NCI-H524 (cell line): Measurements from ENCODE around the gene ZNRF2.
"Not testable (repeated sequence)": the region's sequence is repeated elsewhere in the genome, so short reads cannot be mapped to it uniquely, and the experiment has no call there.

Experiments
- DNase-seq, 2 experiments: peaks; one replicate each; lab custom pipeline; 2025; lab: John Stamatoyannopoulos, UW

The ZNRF2 gene

DNA sequence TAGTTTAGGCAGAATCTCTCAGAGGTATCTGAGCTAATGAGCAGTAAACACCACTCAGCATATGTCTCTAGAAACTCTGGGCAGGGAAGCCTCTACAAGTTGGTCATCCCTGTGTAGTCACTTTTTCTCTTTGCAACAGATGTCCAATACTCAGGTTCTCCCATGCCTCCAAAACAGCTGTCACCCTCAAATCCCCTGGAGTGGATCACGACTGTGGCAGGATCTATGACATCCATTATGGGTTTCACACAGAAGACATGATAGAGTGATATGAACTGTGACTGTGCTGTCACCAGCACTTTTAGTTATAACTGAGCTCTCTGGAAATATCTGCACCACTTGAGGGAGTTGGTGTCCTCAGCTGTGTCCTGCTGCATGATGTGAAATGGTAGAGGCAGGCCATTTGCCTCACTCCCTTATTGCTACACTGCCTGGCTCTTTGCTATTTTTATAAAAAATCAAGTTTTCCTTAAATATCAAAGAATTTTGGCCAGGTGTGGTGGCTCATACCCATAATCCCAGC lies 24.1 kb upstream of the ZNRF2 start:
- DNase-seq, result peak; percentile 92 to 95

GRCh38 chr7:30263090-30263710 lies 21.2 kb upstream of the ZNRF2 start:
- no peak for DNase-seq

- DNase-seq, result no peak
These were observed 20.3 kb upstream of the ZNRF2 start for GRCh38 chr7:30264052-30264451.

GRCh38 chr7:30265189-30265588 lies 19.2 kb upstream of the ZNRF2 start:
- not testable (repeated sequence) for DNase-seq

DNA sequence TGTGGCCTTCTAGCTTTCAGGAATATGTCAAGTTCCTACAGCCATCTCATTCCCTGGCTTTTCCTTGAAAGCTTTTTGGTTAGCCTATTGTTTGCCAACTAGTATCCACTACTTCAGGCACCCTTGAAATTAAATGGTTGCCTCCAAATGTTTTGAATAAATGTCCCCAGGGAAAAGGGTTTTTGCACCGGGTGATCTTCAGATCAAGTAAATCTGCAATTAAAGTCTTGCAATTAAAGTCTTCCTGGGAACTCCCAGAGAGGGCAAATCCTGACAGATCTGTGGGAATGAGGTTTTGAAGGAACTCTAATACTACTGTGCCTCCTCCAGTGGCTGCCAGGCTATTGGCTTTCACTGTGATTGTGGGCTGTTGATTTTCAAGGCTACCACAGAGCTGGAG lies 17.7 kb upstream of the ZNRF2 start:
- peak in 1 of 2 experiments; percentile 18 for DNase-seq

DNA sequence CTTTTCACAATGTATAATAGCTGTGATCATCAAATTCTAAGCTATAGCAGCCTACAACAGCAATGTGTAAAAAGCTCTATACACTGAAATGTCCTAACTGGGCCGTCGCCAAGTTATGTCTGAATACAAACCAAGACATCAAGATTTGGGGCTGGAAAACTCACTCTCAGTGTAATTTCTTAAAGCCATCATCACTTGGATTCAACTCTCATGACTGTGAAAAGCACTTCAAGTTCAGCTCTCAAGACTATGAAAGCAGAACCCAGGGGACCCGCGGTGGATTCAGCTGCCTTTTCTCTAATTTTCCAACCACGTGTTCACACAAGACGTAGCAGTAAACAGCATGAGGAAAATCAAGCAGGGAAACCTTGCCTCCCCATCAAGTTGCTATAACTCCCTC lies 15.8 kb upstream of the ZNRF2 start:
- DNase-seq, result no peak

DNA sequence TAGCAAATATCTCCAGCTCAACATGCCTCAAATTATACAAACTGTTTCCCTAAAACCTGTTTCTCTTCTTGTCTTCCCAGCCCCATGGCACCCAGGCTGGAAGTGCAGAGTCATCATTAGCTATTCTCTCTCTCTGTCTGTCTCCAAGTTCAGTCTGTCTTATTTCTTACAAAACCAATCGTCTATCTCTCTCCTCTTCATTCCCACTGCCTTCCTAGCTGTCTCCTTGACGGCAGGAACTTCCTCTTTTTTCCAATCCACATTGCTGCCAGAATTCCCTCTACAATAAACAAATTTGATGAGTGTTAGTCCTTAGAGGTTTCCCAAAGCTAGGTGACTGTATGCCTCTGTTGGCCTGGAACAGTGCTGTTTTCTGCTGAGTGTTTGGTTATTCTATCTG lies 14.9 kb upstream of the ZNRF2 start:
- DNase-seq, result no peak

DNA sequence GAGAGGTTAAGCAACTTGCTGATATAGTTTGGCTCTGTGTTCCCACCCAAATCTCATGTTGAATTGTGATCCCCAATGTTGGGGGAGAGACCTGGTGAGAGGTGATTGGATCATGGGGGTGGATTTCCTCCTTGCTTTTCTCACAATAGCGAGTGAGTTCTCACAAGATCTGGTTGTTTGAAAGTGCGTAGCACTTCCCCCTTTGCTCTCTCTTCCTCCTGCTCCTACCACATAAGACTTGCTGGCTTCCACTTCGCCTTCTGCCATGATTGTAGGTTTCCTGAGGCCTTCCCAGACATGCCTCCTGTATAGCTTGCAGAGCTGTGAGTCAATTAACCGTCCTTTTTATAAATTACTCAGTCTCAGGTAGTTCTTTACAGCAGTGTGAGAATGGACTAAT lies 13.5 kb upstream of the ZNRF2 start:
- DNase-seq, result no peak

- DNase-seq, result no peak
These were observed 12.3 kb upstream of the ZNRF2 start for GRCh38 chr7:30272126-30272525.

GRCh38 chr7:30273552-30273951 lies 10.8 kb upstream of the ZNRF2 start:
- no peak for DNase-seq

DNA sequence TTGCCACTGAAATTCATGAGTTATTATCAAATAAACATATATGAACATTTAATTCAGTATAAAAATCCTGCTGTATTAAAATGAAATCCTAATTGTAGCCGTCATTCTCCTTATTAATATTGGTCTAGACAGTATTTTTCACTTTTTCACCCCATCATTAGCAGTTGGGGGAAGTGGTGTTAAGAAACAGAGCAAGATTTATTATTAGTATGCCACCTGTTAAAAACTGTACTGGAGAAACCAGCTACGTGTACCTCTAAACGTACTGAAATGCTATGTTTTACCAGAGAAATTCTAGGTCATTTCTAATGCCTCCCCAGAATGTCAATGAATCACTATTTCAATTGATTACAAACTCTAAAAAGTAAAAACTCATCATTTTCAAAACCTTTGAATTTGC lies 9.8 kb upstream of the ZNRF2 start:
- DNase-seq, result no peak

- peak; percentile 36 to 53 for DNase-seq
These were observed 8.0 kb upstream of the ZNRF2 start for GRCh38 chr7:30276203-30276900.

DNA sequence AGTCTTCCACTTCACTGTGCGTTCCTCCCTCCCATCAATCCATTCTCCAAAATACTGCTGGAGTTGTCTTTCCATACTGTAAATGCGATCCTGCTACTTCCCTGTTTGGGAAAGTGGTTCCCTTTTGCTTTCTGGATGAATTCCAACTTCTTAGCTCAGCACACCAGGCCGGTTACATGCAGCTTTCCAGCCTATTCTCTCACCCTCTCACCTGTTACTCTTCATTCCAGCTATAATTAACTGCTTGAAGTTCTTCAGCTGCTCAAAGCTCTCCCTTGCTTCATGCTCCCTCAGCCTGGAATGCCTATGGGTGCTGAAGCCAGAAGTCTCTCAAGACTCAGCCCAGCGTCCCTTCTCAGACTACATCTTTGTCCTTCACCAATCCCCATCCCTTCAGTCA lies 6.0 kb upstream of the ZNRF2 start:
- peak in 1 of 2 experiments; percentile 4 for DNase-seq

- no peak for DNase-seq
These were observed 5.3 kb upstream of the ZNRF2 start for GRCh38 chr7:30278849-30279652.

GRCh38 chr7:30279653-30279904 lies 4.8 kb upstream of the ZNRF2 start:
- no peak for DNase-seq

- DNase-seq, result peak; percentile 44 to 72
These were observed 3.8 kb upstream of the ZNRF2 start for GRCh38 chr7:30280631-30281030.

GRCh38 chr7:30281263-30281662 lies 3.1 kb upstream of the ZNRF2 start:
- no peak for DNase-seq

DNA sequence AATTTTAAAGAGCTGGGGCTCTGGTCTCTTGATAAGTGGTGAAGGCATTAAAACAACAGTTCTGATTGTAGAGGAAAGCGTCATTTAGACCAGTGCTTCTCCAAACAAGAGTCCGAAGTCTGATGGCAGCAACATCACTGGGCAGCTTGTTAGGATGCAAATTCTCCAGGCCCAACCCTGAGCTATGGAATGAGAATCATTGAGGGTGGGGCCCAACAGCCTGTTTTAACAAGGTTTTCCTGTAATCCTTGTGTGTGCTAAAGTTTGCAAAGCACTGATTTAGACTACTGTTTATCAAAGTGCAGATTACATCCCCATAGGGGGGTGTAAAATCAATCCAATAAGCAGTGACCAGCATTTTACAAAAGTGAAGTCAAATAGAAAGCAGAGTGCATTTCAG lies 2.6 kb upstream of the ZNRF2 start:
- no peak for DNase-seq

DNA sequence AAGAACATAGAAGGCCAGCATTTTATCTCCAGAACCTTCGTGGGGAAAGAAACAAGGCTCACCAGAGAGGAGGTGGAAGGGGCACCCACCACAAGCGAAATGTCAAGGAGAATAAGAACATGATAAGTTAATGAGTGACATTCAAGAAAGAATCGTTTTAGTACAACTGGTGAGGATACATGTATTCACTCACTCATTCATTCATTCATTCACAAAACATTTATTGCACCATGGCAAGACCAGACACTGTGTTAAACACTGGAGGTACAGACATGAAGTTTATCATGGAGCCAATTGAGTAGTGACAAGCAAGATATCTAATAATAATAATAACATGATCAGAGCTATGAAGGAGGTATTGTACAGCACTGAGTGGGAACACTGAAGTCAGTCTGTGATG lies 1.7 kb upstream of the ZNRF2 start:
- no peak for DNase-seq

GRCh38 chr7:30285067-30285535 lies 704 bp downstream of the ZNRF2 start:
- DNase-seq, result peak in 1 of 2 experiments; percentile 44

DNA sequence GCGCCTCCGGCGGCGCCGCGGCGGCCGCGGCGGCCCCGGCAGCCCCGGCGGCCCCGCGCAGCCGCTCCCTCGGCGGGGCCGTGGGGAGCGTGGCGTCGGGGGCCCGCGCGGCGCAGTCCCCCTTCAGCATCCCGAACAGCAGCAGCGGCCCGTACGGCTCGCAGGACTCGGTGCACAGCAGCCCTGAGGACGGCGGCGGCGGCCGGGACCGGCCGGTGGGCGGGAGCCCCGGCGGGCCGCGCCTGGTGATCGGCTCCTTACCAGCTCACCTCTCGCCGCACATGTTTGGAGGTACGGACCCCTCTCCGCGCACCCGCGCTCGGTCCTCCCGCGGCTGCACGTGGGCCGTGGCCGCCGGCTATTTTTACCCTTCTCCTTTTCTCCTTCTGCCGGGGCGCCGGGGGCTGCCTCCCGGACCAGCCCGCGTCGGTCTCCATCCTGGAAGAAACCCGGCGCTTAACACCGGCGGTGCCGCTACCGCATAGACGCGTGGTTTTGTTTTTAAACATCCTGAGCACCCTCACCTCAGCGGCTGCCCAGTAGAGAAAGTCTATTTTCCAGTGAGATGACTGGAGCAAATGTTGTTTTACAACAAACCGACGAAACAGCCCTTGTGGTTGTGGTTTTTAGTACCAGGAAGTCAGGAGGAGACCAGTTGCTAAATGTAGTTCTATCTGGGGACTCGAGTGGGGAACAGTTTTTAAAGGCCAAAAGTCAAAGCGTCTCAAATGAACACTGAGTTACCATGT lies 1.3 kb downstream of the ZNRF2 start:
- peak; percentile 12 to 30 for DNase-seq

DNA sequence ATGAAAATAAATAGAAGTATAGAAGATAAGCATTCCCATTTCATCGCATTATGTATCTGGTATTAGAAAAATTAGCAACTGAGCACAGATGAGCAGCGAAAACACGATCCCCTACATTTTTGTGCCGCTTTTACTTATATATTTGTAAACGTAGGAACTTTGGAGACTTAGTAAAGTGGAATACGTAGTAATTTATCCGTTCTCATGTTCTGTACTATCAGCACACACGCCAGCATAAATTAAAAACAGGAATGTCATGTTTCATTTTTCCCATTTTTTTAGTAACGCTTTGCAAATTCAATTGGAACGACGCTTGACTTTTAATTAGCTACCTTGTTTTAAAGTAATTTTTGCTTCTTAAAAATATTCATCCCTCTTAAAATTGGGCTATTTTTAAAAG lies 2.4 kb downstream of the ZNRF2 start:
- DNase-seq, result no peak
